ENCODE measurements around the gene APRT.

GRCh38 chr16:88859381-88860091 lies 47.8 kb upstream of the APRT start:
- no peak for TF ChIP-seq CTCF (IDR thresholded peaks at IDR 0.05; ENCODE audit: low read depth, low read length, poor library complexity, severe bottlenecking)
- no peak for TF ChIP-seq EZH2phosphoT487 (IDR thresholded peaks at IDR 0.05; ENCODE audit: borderline replicate concordance, low read length)

Data from DOHH2 (cell line).